Measurements from ENCODE around the gene PCDH9.

- no peak for TF ChIP-seq CTCF (IDR thresholded peaks at IDR 0.05 in 8 of 11, conservative IDR thresholded peaks at IDR 0.05 in 3 of 11)
- TF ChIP-seq POLR2A (IDR thresholded peaks at IDR 0.05), result no peak
- no peak for TF ChIP-seq POLR2AphosphoS5 (IDR thresholded peaks at IDR 0.05)
Observed at GRCh38 chr13:66969291-66969690, 260.8 kb downstream of the PCDH9 start.
